Measurements from ENCODE around the gene CLCN6. TPM values are rescaled to one million over a fixed set of nuclear protein-coding genes. Genes with fewer than 3 reads are reported as not detected.

The CLCN6 gene
- total and polyA plus RNA-seq, 2 of the 13 experiments (the other 11 are each of a cell fraction or from before 2014, with no cell fraction given): 14.9 to 19.3 TPM

GRCh38 chr1:11784993-11785769 is 20.8 kb upstream of the CLCN6 start (continued):
- TF ChIP-seq, protein P1, sequence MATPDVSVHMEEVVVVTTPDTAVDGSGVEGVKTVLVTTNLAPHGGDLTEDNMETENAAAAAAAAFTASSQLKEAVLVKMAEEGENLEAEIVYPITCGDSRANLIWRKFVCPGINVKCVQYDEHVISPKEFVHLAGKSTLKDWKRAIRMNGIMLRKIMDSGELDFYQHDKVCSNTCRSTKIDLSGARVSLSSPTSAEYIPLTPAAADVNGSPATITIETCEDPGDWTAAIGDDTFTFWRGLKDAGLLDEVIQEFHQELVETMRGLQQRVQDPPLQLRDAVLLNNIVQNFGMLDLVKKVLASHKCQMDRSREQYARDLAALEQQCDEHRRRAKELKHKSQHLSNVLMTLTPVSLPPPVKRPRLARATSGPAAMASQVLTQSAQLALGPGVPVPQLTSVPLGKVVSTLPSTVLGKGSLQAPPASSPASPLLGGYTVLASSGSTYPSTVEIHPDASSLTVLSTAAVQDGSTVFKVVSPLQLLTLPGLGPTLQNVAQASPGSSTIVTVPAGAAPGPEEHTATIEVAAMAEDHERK (CRISPR knock-in tag; IDR thresholded peaks at IDR 0.05; ENCODE audit: low read depth): no peak
- TF ChIP-seq TEAD3 (CRISPR knock-in tag; optimal IDR thresholded peaks at IDR 0.05; ENCODE audit: borderline replicate concordance) (peak; percentile 70), GABPB1 (CRISPR knock-in tag; IDR thresholded peaks at IDR 0.05) (peak; percentile 76), SRSF1 (optimal IDR thresholded peaks at IDR 0.05; ENCODE audit: low read depth, low read length) (peak; percentile 60), TAF15 (IDR thresholded peaks at IDR 0.05; ENCODE audit: low read depth, low read length, poor library complexity, severe bottlenecking) (peak; percentile 30), NFAT5 (CRISPR knock-in tag; IDR thresholded peaks at IDR 0.05) (no peak), IKZF5 (CRISPR knock-in tag; IDR thresholded peaks at IDR 0.05) (no peak), ZNF841 (CRISPR knock-in tag; IDR thresholded peaks at IDR 0.05; ENCODE audit: borderline replicate concordance) (no peak), HES4 (CRISPR knock-in tag; IDR thresholded peaks at IDR 0.05; ENCODE audit: borderline replicate concordance) (0 out of 2 replicates have a peak, but pooled peaks have one; percentile 37), ELF3 (CRISPR knock-in tag; IDR thresholded peaks at IDR 0.05) (peak; percentile 10; the same call in 1 of the 2 replicates), REPIN1 (CRISPR knock-in tag; IDR thresholded peaks at IDR 0.05; ENCODE audit: borderline replicate concordance, low read depth) (0 out of 2 replicates have a peak, but pooled peaks have one; percentile 53)
- TF ChIP-seq, protein P2, sequence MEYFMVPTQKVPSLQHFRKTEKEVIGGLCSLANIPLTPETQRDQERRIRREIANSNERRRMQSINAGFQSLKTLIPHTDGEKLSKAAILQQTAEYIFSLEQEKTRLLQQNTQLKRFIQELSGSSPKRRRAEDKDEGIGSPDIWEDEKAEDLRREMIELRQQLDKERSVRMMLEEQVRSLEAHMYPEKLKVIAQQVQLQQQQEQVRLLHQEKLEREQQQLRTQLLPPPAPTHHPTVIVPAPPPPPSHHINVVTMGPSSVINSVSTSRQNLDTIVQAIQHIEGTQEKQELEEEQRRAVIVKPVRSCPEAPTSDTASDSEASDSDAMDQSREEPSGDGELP (IDR thresholded peaks at IDR 0.05; ENCODE audit: borderline replicate concordance, low read depth): peak; percentile 38; the same call in 1 of the 2 replicates
- TF ChIP-seq, protein P3, sequence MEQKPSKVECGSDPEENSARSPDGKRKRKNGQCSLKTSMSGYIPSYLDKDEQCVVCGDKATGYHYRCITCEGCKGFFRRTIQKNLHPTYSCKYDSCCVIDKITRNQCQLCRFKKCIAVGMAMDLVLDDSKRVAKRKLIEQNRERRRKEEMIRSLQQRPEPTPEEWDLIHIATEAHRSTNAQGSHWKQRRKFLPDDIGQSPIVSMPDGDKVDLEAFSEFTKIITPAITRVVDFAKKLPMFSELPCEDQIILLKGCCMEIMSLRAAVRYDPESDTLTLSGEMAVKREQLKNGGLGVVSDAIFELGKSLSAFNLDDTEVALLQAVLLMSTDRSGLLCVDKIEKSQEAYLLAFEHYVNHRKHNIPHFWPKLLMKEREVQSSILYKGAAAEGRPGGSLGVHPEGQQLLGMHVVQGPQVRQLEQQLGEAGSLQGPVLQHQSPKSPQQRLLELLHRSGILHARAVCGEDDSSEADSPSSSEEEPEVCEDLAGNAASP (CRISPR knock-in tag; IDR thresholded peaks at IDR 0.05; ENCODE audit: borderline replicate concordance): peak; percentile 61; the same call in 1 of the 2 replicates
- TF ChIP-seq, protein P4, sequence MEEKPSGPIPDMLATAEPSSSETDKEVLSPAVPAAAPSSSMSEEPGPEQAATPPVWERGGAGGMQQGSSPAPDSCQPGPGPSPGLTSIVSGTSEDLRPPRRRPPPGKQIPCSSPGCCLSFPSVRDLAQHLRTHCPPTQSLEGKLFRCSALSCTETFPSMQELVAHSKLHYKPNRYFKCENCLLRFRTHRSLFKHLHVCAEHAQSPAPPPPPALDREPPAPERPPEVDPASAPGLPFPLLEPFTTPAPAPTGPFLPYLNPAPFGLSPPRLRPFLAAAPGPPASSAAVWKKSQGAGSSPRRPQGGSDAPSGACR (CRISPR knock-in tag; IDR thresholded peaks at IDR 0.05): no peak

All from HepG2 (cell line).